Mesothelial cell of epicardium (in vitro differentiated cells): ENCODE data around the gene NELL1. TPM values are rescaled to one million over a fixed set of nuclear protein-coding genes. Genes with fewer than 3 reads are reported as not detected.

ENCODE experiments used
- DNase-seq, 2 experiments: peaks; one replicate each; pipeline ENCODE4 v3.0.0; 2021; ENCODE audit warnings: low spot score in 2 of 2; ENCODE audit not compliant: unreplicated experiment in 2 of 2
- H3K27ac Mint-ChIP-seq: 2 replicates; pipeline ENCODE4 v1.8.0; 2021; ENCODE audit warnings: mixed read lengths
- H3K27me3 Mint-ChIP-seq: 2 replicates; pipeline ENCODE4 v1.8.0; 2021; ENCODE audit warnings: low read depth, mixed read lengths
- H3K36me3 Mint-ChIP-seq: 2 replicates; pipeline ENCODE4 v1.8.0; 2021; ENCODE audit warnings: mixed read lengths
- H3K4me1 Mint-ChIP-seq: 2 replicates; pipeline ENCODE4 v1.8.0; 2021; ENCODE audit warnings: mixed read lengths
- H3K4me3 Mint-ChIP-seq: 2 replicates; pipeline ENCODE4 v1.8.0; 2021; ENCODE audit warnings: mild to moderate bottlenecking, moderate library complexity, mixed read lengths
- H3K9me3 Mint-ChIP-seq: 2 replicates; pipeline ENCODE4 v1.8.0; 2021; ENCODE audit warnings: mixed read lengths
- CTCF ChIP-seq: fragments of 200-600 bp; sonication (generic); IDR thresholded peaks from one replicate; pipeline ENCODE4 v1.5.0; 2021; ENCODE audit warnings: antibody characterized with exemption; ENCODE audit not compliant: unreplicated experiment
- total RNA-seq: library from RNA; stranded (reverse); gene quantifications from 3 replicates; pipeline ENCODE4 v1.2.1, GENCODE V29; 2021

The NELL1 gene
- total RNA-seq, 1 donor from 2014 or later = 1.7 TPM

GRCh38 chr11:20991471-20991870, 322.1 kb downstream of the NELL1 start:
- no peaks in the 10 kb centered on the region for H3K36me3 Mint-ChIP-seq
- no peak overlapping the region for H3K4me3 Mint-ChIP-seq
- no peaks in the 10 kb centered on the region for H3K4me1 Mint-ChIP-seq
- peaks cover 1% of the 10 kb centered on the region for H3K27me3 Mint-ChIP-seq
- H3K27ac Mint-ChIP-seq = no peak overlapping the region
- no peak for DNase-seq
- TF ChIP-seq CTCF = no peak
- no peaks in the 10 kb centered on the region for H3K9me3 Mint-ChIP-seq

- no peak overlapping the region for H3K4me3 Mint-ChIP-seq
- no peaks in the 10 kb centered on the region for H3K36me3 Mint-ChIP-seq
- no peak for TF ChIP-seq CTCF
- no peaks in the 10 kb centered on the region for H3K4me1 Mint-ChIP-seq
- no peak for DNase-seq
- peaks cover 24% of the 10 kb centered on the region for H3K27me3 Mint-ChIP-seq
- peaks cover 2% of the 10 kb centered on the region for H3K9me3 Mint-ChIP-seq
- no peak overlapping the region for H3K27ac Mint-ChIP-seq
Measured at GRCh38 chr11:21007297-21007696, 337.9 kb downstream of the NELL1 start.

- Mint-ChIP-seq H3K27ac (no peak overlapping the region), H3K27me3 (peaks cover 4% of the 10 kb centered on the region), H3K4me3 (no peak overlapping the region), H3K36me3 (no peaks in the 10 kb centered on the region), H3K9me3 (peaks cover 3% of the 10 kb centered on the region), H3K4me1 (no peaks in the 10 kb centered on the region)
- TF ChIP-seq CTCF = no peak
- no peak for DNase-seq
Measured at GRCh38 chr11:21018248-21018647, 348.9 kb downstream of the NELL1 start.

- Mint-ChIP-seq H3K27me3 (peaks cover 7% of the 10 kb centered on the region), H3K4me3 (no peak overlapping the region), H3K9me3 (no peaks in the 10 kb centered on the region), H3K36me3 (no peaks in the 10 kb centered on the region), H3K27ac (no peak overlapping the region), H3K4me1 (no peaks in the 10 kb centered on the region)
- DNase-seq = no peak
- no peak for TF ChIP-seq CTCF
Measured at GRCh38 chr11:21026685-21027084, 357.3 kb downstream of the NELL1 start.

- H3K27me3 Mint-ChIP-seq = no peaks in the 10 kb centered on the region
- peaks cover 5% of the 10 kb centered on the region for H3K4me1 Mint-ChIP-seq
- H3K4me3 Mint-ChIP-seq = no peak overlapping the region
- no peak for DNase-seq
- TF ChIP-seq CTCF = no peak
- peaks cover 5% of the 10 kb centered on the region for H3K9me3 Mint-ChIP-seq
- no peak overlapping the region for H3K27ac Mint-ChIP-seq
- H3K36me3 Mint-ChIP-seq = no peaks in the 10 kb centered on the region
Measured at GRCh38 chr11:21037850-21038249, 368.5 kb downstream of the NELL1 start.

GRCh38 chr11:21038801-21039200, 369.4 kb downstream of the NELL1 start:
- H3K9me3 Mint-ChIP-seq = peaks cover 5% of the 10 kb centered on the region
- H3K27ac Mint-ChIP-seq = no peak overlapping the region
- no peak for TF ChIP-seq CTCF
- H3K27me3 Mint-ChIP-seq = no peaks in the 10 kb centered on the region
- H3K4me1 Mint-ChIP-seq = peaks cover 5% of the 10 kb centered on the region
- no peak overlapping the region for H3K4me3 Mint-ChIP-seq
- no peaks in the 10 kb centered on the region for H3K36me3 Mint-ChIP-seq
- DNase-seq = no peak
